HG02588 (cell line): ENCODE data around the gene SYNDIG1.

Experiments used
- ATAC-seq: cut with Tn5 transposase; IDR thresholded peaks from one replicate; pipeline ENCODE4 v1.9.1; 2021; ENCODE audit warnings: mild to moderate bottlenecking, moderate library complexity; ENCODE audit not compliant: unreplicated experiment

SYNDIG1 gene

GRCh38 chr20:24582373-24583168 is 113.1 kb downstream of the SYNDIG1 start:
- no peak for ATAC-seq

GRCh38 chr20:24583169-24583792 is 113.9 kb downstream of the SYNDIG1 start:
- ATAC-seq = no peak

GRCh38 chr20:24584078-24584477 is 114.6 kb downstream of the SYNDIG1 start:
- no peak for ATAC-seq

- no peak for ATAC-seq
Measured at GRCh38 chr20:24584538-24585356, 115.3 kb downstream of the SYNDIG1 start.

- no peak for ATAC-seq
Measured at GRCh38 chr20:24585796-24586522, 116.5 kb downstream of the SYNDIG1 start.

GRCh38 chr20:24586523-24586840 is 117.1 kb downstream of the SYNDIG1 start:
- ATAC-seq = no peak

- ATAC-seq = no peak
Measured at GRCh38 chr20:24587384-24588046, 118.1 kb downstream of the SYNDIG1 start.

- no peak for ATAC-seq
Measured at GRCh38 chr20:24588047-24588635, 118.7 kb downstream of the SYNDIG1 start.

- no peak for ATAC-seq
Measured at GRCh38 chr20:24588725-24589340, 119.4 kb downstream of the SYNDIG1 start.

GRCh38 chr20:24589381-24589780 is 120.0 kb downstream of the SYNDIG1 start:
- no peak for ATAC-seq

GRCh38 chr20:24589815-24590177 is 120.4 kb downstream of the SYNDIG1 start:
- no peak for ATAC-seq

GRCh38 chr20:24590178-24590982 is 121.0 kb downstream of the SYNDIG1 start:
- no peak for ATAC-seq

- no peak for ATAC-seq
Measured at GRCh38 chr20:24597051-24597450, 127.6 kb downstream of the SYNDIG1 start.

GRCh38 chr20:24598346-24598745 is 128.9 kb downstream of the SYNDIG1 start:
- ATAC-seq = no peak

- no peak for ATAC-seq
Measured at GRCh38 chr20:24598996-24599395, 129.6 kb downstream of the SYNDIG1 start.

- no peak for ATAC-seq
Measured at GRCh38 chr20:24600012-24600411, 130.6 kb downstream of the SYNDIG1 start.

- ATAC-seq = no peak
Measured at GRCh38 chr20:24603454-24603853, 134.0 kb downstream of the SYNDIG1 start.

- no peak for ATAC-seq
Measured at GRCh38 chr20:24604966-24605665, 135.7 kb downstream of the SYNDIG1 start.
